ENCODE results near the gene STMN3.

Gene STMN3

DNA sequence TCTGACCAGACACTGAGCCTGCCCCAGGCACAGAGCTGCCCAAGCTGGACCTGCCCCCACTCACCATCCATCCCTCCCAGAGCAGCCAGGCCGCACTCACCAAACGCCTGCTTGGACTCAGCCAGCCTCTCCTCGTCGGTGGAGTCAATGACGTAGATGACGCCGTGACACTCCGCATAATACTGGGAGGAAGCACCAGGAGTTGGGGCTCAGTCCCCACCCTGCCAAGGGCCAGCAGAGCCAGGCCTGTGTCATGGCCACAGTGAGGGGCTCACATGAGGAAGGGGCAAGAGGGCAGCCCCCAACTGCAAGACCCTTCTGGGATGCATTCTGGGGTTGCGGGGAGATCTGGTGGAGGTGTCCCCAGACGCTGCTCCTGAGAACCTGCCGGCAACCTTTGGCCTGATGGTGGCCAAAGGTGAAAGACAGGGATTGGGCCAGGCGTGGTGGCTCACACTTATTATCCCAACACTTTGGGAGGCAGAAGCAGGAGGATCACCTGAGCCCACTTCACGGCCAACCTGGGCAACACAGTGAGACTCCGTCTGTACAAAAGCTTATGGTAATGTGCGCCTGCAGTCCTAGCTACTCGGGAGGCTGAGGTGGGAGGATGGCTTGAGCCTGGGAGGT is 48.9 kb upstream of the STMN3 start:
- CTCF ChIA-PET, result interaction anchor here (1.0 kb wide), 1 partner anchor 271 kb away, joined by 4 read pairs; no protein-coding TSS in a partner anchor

DNA sequence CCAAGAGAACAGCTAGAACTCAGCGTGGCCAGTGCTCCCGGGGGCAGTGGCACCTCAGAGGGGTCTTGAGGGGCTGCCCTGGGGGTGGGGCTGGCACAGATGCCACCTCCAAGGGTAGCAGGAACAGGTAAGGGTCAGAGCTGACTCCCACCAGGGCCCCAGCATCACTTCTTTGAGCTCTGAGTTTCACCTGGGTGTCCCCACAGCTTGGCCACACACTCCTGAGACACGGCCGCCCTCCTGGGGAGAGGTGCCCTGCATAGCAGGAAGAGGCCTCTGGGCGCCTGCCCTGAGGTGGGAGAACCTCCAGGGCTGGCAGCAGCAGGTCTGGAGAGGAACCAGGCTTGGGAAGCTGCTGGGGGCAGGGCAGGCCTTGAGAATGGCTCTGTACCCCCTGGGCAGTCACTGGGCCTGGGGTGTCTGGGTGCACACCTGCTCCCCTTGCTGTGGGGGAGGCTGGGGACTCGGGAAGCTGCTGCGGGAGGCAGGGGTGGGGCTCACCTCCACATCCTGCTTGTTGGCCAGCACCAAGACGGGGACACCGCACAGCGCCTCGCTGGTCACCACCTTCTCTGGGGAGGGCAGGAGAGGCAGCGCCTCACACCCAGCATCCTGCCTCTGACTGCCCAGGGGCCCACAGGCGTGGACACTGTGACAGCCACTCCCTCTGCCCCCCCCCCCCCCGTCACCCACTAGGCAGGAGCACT is 48.3 kb upstream of the STMN3 start:
- Histone ChIP-seq H3K4me3 (ENCODE audit: low read depth, low read length) (no peak overlapping the region), H3K4me1 (ENCODE audit: control insufficient read depth, insufficient read depth, low read length) (no peaks in the 10 kb centered on the region), H3K27ac (ENCODE audit: extremely low read depth, low read depth, low read length) (no peak overlapping the region), H3K9me3 (ENCODE audit: control insufficient read depth, insufficient read depth, low read depth, low read length) (no peaks in the 10 kb centered on the region), H3K36me3 (ENCODE audit: control insufficient read depth in 2 of 2, insufficient read depth in 1 of 2, low read length in 2 of 2) (peaks cover 0 to 46% of the 10 kb centered on the region in 2 experiments; a peak in 1 of 3 replicates)
- CTCF ChIA-PET, result no interaction called here
- POLR2A ChIA-PET, result interaction anchor here (0.6 kb wide), 1 partner anchor 18 kb away, joined by 4 read pairs; no protein-coding TSS in a partner anchor
- TF ChIP-seq ZIC2 (tag by site-specific recombination; IDR thresholded peaks at IDR 0.05) (peak; percentile 27), RBAK (tag by site-specific recombination; IDR thresholded peaks at IDR 0.05) (no peak), GLIS2 (tag by site-specific recombination; IDR thresholded peaks at IDR 0.05) (peak; percentile 41; the same call in 1 of the 2 replicates), OSR2 (tag by site-specific recombination; IDR thresholded peaks at IDR 0.05) (no peak), ZNF624 (tag by site-specific recombination; IDR thresholded peaks at IDR 0.05) (no peak), ZFHX2 (tag by site-specific recombination; conservative IDR thresholded peaks at IDR 0.05) (no peak), ZNF792 (tag by site-specific recombination; IDR thresholded peaks at IDR 0.05) (no peak), ZNF2 (tag by site-specific recombination; IDR thresholded peaks at IDR 0.05) (no peak), GLIS1 (tag by site-specific recombination; IDR thresholded peaks at IDR 0.05) (peak; percentile 98), KLF1 (tag by site-specific recombination; IDR thresholded peaks at IDR 0.05) (no peak)
- TF ChIP-seq, protein P1, sequence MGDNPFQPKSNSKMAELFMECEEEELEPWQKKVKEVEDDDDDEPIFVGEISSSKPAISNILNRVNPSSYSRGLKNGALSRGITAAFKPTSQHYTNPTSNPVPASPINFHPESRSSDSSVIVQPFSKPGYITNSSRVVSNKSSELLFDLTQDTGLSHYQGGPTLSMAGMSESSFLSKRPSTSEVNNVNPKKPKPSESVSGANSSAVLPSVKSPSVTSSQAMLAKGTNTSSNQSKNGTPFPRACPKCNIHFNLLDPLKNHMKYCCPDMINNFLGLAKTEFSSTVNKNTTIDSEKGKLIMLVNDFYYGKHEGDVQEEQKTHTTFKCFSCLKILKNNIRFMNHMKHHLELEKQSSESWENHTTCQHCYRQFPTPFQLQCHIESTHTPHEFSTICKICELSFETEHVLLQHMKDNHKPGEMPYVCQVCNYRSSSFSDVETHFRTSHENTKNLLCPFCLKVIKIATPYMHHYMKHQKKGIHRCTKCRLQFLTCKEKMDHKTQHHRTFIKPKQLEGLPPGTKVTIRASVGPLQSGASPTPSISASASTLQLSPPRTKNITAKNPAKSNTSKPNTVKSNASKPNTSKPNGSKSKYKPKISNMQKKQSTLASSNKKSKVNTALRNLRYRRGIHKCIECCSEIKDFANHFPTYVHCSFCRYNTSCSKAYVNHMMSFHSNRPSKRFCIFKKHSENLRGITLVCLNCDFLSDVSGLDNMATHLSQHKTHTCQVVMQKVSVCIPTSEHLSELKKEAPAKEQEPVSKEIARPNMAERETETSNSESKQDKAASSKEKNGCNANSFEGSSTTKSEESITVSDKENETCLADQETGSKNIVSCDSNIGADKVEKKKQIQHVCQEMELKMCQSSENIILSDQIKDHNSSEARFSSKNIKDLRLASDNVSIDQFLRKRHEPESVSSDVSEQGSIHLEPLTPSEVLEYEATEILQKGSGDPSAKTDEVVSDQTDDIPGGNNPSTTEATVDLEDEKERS (tag by site-specific recombination; IDR thresholded peaks at IDR 0.05), result no peak
- TF ChIP-seq, protein P2, sequence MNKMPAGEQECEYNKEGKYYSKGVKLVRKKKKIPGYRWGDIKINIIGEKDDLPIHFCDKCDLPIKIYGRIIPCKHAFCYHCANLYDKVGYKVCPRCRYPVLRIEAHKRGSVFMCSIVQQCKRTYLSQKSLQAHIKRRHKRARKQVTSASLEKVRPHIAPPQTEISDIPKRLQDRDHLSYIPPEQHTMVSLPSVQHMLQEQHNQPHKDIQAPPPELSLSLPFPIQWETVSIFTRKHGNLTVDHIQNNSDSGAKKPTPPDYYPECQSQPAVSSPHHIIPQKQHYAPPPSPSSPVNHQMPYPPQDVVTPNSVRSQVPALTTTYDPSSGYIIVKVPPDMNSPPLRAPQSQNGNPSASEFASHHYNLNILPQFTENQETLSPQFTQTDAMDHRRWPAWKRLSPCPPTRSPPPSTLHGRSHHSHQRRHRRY (tag by site-specific recombination; IDR thresholded peaks at IDR 0.05), result no peak

More for the DNA sequence above, 48.9 kb upstream of the STMN3 start:
- Histone ChIP-seq H3K4me1 (ENCODE audit: control insufficient read depth, insufficient read depth, low read length) (no peaks in the 10 kb centered on the region), H3K9me3 (ENCODE audit: control insufficient read depth, insufficient read depth, low read depth, low read length) (no peaks in the 10 kb centered on the region), H3K36me3 (ENCODE audit: control insufficient read depth in 2 of 2, insufficient read depth in 1 of 2, low read length in 2 of 2) (peaks cover 0 to 46% of the 10 kb centered on the region in 2 experiments; a peak in 1 of 3 replicates), H3K27ac (ENCODE audit: extremely low read depth, low read depth, low read length) (no peak overlapping the region), H3K4me3 (ENCODE audit: low read depth, low read length) (no peak overlapping the region)
- TF ChIP-seq ZNF121 (tag by site-specific recombination; IDR thresholded peaks at IDR 0.05) (0 out of 2 replicates have a peak, but pooled peaks have one; percentile 27), ZNF664 (tag by site-specific recombination; IDR thresholded peaks at IDR 0.05) (no peak)
- POLR2A ChIA-PET, result interaction anchor here (0.6 to 1.4 kb wide), 3 partner anchors 19 to 163 kb away, joined by 3 to 6 read pairs (median 4); partner anchors contain the start of gene TPD52L2

DNA sequence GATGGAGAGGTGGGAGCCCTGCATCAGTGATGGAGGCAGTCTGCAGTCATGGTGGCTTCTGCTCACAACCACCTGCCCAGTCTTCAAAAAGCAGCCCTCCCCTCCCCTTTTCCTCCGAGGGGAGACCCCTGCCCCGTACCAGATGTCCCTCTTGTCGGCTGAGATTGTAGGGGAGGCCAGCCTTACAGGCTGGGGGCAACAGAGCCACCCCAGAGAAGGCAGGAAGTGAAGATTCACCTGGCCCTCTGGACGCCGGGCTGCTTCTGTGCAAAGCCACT is 47.8 kb upstream of the STMN3 start:
- ChIA-PET POLR2A (no interaction called here), CTCF (no interaction called here)
- Histone ChIP-seq H3K4me1 (ENCODE audit: control insufficient read depth, insufficient read depth, low read length) (no peaks in the 10 kb centered on the region), H3K27ac (ENCODE audit: extremely low read depth, low read depth, low read length) (no peak overlapping the region), H3K4me3 (ENCODE audit: low read depth, low read length) (no peak overlapping the region), H3K36me3 (ENCODE audit: control insufficient read depth in 2 of 2, insufficient read depth in 1 of 2, low read length in 2 of 2) (peaks cover 0 to 41% of the 10 kb centered on the region in 2 experiments; a peak in 1 of 3 replicates), H3K9me3 (ENCODE audit: control insufficient read depth, insufficient read depth, low read depth, low read length) (no peaks in the 10 kb centered on the region)
- no peak for TF ChIP-seq ZNF214 (tag by site-specific recombination; IDR thresholded peaks at IDR 0.05; ENCODE audit: borderline replicate concordance)
- TF ChIP-seq KLF10 (tag by site-specific recombination; IDR thresholded peaks at IDR 0.05), result no peak
- TF ChIP-seq, protein P3, sequence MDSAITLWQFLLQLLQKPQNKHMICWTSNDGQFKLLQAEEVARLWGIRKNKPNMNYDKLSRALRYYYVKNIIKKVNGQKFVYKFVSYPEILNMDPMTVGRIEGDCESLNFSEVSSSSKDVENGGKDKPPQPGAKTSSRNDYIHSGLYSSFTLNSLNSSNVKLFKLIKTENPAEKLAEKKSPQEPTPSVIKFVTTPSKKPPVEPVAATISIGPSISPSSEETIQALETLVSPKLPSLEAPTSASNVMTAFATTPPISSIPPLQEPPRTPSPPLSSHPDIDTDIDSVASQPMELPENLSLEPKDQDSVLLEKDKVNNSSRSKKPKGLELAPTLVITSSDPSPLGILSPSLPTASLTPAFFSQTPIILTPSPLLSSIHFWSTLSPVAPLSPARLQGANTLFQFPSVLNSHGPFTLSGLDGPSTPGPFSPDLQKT (IDR thresholded peaks at IDR 0.05; ENCODE audit: borderline replicate concordance, low read depth, low read length), result no peak
- TF ChIP-seq GLI2 (tag by site-specific recombination; IDR thresholded peaks at IDR 0.05; ENCODE audit: borderline replicate concordance, low read depth), result no peak
- TF ChIP-seq YY1 (tag by site-specific recombination; IDR thresholded peaks at IDR 0.05), result no peak
- no peak for TF ChIP-seq BCL11A (tag by site-specific recombination; IDR thresholded peaks at IDR 0.05; ENCODE audit: low read depth)
- TF ChIP-seq, protein P4, sequence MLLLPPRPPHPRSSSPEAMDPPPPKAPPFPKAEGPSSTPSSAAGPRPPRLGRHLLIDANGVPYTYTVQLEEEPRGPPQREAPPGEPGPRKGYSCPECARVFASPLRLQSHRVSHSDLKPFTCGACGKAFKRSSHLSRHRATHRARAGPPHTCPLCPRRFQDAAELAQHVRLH (tag by site-specific recombination; IDR thresholded peaks at IDR 0.05), result no peak
- TF ChIP-seq ZNF350 (tag by site-specific recombination; IDR thresholded peaks at IDR 0.05), result no peak
- TF ChIP-seq, protein P5, sequence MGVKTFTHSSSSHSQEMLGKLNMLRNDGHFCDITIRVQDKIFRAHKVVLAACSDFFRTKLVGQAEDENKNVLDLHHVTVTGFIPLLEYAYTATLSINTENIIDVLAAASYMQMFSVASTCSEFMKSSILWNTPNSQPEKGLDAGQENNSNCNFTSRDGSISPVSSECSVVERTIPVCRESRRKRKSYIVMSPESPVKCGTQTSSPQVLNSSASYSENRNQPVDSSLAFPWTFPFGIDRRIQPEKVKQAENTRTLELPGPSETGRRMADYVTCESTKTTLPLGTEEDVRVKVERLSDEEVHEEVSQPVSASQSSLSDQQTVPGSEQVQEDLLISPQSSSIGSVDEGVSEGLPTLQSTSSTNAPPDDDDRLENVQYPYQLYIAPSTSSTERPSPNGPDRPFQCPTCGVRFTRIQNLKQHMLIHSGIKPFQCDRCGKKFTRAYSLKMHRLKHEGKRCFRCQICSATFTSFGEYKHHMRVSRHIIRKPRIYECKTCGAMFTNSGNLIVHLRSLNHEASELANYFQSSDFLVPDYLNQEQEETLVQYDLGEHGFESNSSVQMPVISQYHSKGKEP (tag by site-specific recombination; IDR thresholded peaks at IDR 0.05), result no peak
- no peak for TF ChIP-seq ZNF473 (tag by site-specific recombination; IDR thresholded peaks at IDR 0.05)
- no peak for TF ChIP-seq ZNF792 (tag by site-specific recombination; IDR thresholded peaks at IDR 0.05)

Data from HEK293 (cell line).